Measurements from ENCODE around the gene ANKH. TPM values are rescaled to one million over a fixed set of nuclear protein-coding genes. Genes with fewer than 3 reads are reported as not detected.

The ANKH gene
- polyA plus RNA-seq, 2 of the 4 experiments (the other 2 are of a cell fraction), result 11.7 to 17.3 TPM

DNA sequence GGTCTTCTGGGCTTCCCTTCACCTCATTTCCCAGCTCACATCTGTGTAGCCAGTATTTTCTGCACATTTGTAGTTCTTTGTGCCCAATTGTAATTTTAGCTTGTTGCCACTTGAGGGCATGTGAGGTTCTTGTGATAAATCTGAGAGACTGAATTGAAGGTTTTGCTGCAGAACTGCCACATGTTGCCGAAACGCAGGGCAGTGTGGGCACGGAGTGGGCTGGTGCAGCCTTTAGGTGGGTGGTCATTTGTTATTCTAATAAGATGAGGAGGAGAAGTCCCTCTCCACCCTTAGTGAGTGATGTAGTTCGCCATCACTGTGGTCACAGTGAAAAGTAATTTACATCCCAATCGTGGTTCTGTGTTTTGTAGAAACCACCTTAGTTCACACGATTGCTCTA, 185.8 kb downstream of the ANKH start:
- ATAC-seq (peak; percentile 89 to 92), DNase-seq (ENCODE audit: low read depth in 1 of 2, low spot score in 1 of 2) (peak; percentile 56 to 62), FAIRE-seq (no peak)
- TF ChIP-seq RAD21 (conservative IDR thresholded peaks at IDR 0.05 in 1 of 2, IDR thresholded peaks at IDR 0.05 in 1 of 2), result peak; percentile 76 to 78
- TF ChIP-seq, protein P1, sequence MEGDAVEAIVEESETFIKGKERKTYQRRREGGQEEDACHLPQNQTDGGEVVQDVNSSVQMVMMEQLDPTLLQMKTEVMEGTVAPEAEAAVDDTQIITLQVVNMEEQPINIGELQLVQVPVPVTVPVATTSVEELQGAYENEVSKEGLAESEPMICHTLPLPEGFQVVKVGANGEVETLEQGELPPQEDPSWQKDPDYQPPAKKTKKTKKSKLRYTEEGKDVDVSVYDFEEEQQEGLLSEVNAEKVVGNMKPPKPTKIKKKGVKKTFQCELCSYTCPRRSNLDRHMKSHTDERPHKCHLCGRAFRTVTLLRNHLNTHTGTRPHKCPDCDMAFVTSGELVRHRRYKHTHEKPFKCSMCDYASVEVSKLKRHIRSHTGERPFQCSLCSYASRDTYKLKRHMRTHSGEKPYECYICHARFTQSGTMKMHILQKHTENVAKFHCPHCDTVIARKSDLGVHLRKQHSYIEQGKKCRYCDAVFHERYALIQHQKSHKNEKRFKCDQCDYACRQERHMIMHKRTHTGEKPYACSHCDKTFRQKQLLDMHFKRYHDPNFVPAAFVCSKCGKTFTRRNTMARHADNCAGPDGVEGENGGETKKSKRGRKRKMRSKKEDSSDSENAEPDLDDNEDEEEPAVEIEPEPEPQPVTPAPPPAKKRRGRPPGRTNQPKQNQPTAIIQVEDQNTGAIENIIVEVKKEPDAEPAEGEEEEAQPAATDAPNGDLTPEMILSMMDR (IDR thresholded peaks at IDR 0.05), result peak; percentile 73
- TF ChIP-seq SREBF2 (IDR thresholded peaks at IDR 0.05), result no peak
- no peak for TF ChIP-seq TP53 (CRISPR knock-in tag; IDR thresholded peaks at IDR 0.05)
- TF ChIP-seq, protein P2, sequence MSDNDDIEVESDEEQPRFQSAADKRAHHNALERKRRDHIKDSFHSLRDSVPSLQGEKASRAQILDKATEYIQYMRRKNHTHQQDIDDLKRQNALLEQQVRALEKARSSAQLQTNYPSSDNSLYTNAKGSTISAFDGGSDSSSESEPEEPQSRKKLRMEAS (IDR thresholded peaks at IDR 0.05), result peak; percentile 51; the same call in 1 of the 2 replicates
- TF ChIP-seq KDM5A (IDR thresholded peaks at IDR 0.05), result no peak
- peak; percentile 82 for TF ChIP-seq SMC3 (IDR thresholded peaks at IDR 0.05)
- 46% methylated on average over 6 of the region's 6 CpGs for WGBS (ENCODE audit: missing lambda C conversion rate)
- ChIA-PET POLR2A (no interaction called here), CTCF (interaction anchor here (0.6 to 6.5 kb wide), 21 partner anchors 9 to 353 kb away, joined by 3 to 41 read pairs (median 8); no protein-coding TSS in a partner anchor)
- peaks cover 9% of the 10 kb centered on the region for H3K9me3 ChIP-seq
- no peak overlapping the region for H3K27ac ChIP-seq
- H3K4me2 ChIP-seq, result 0 out of 3 replicates have a peak overlapping the region, but pooled peaks have one; percentile 22
- 0 out of 3 replicates have a peak, but pooled peaks cover 3% of the 10 kb centered on the region for H3K4me1 ChIP-seq
- no peak overlapping the region for H3K4me3 ChIP-seq

GRCh38 chr5:14684757-14685156, 186.8 kb downstream of the ANKH start:
- Histone ChIP-seq H3K27ac (no peak overlapping the region), H3K4me2 (no peak overlapping the region), H3K4me1 (0 out of 3 replicates have a peak, but pooled peaks cover 3% of the 10 kb centered on the region), H3K4me3 (no peak overlapping the region), H3K9me3 (peaks cover 3% of the 10 kb centered on the region; the same call in 1 of the 3 replicates)
- ChIA-PET POLR2A (no interaction called here), CTCF (interaction anchor here (0.6 to 6.5 kb wide), 13 partner anchors 8 to 354 kb away, joined by 3 to 41 read pairs (median 12); no protein-coding TSS in a partner anchor)
- FAIRE-seq (no peak), ATAC-seq (peak; percentile 19 to 27; a peak in 1 of 6 replicates), DNase-seq (ENCODE audit: low read depth in 1 of 2, low spot score in 1 of 2) (no peak)
- TF ChIP-seq, protein P2 (IDR thresholded peaks at IDR 0.05), result no peak
- TF ChIP-seq, protein P3, sequence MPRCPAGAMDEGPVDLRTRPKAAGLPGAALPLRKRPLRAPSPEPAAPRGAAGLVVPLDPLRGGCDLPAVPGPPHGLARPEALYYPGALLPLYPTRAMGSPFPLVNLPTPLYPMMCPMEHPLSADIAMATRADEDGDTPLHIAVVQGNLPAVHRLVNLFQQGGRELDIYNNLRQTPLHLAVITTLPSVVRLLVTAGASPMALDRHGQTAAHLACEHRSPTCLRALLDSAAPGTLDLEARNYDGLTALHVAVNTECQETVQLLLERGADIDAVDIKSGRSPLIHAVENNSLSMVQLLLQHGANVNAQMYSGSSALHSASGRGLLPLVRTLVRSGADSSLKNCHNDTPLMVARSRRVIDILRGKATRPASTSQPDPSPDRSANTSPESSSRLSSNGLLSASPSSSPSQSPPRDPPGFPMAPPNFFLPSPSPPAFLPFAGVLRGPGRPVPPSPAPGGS (IDR thresholded peaks at IDR 0.05), result no peak
- no peak for TF ChIP-seq CBX8 (IDR thresholded peaks at IDR 0.05)
- no peak for TF ChIP-seq KDM5A (IDR thresholded peaks at IDR 0.05)
- TF ChIP-seq, protein P4, sequence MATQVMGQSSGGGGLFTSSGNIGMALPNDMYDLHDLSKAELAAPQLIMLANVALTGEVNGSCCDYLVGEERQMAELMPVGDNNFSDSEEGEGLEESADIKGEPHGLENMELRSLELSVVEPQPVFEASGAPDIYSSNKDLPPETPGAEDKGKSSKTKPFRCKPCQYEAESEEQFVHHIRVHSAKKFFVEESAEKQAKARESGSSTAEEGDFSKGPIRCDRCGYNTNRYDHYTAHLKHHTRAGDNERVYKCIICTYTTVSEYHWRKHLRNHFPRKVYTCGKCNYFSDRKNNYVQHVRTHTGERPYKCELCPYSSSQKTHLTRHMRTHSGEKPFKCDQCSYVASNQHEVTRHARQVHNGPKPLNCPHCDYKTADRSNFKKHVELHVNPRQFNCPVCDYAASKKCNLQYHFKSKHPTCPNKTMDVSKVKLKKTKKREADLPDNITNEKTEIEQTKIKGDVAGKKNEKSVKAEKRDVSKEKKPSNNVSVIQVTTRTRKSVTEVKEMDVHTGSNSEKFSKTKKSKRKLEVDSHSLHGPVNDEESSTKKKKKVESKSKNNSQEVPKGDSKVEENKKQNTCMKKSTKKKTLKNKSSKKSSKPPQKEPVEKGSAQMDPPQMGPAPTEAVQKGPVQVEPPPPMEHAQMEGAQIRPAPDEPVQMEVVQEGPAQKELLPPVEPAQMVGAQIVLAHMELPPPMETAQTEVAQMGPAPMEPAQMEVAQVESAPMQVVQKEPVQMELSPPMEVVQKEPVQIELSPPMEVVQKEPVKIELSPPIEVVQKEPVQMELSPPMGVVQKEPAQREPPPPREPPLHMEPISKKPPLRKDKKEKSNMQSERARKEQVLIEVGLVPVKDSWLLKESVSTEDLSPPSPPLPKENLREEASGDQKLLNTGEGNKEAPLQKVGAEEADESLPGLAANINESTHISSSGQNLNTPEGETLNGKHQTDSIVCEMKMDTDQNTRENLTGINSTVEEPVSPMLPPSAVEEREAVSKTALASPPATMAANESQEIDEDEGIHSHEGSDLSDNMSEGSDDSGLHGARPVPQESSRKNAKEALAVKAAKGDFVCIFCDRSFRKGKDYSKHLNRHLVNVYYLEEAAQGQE (IDR thresholded peaks at IDR 0.05), result no peak
- no peak for TF ChIP-seq MAFK (IDR thresholded peaks at IDR 0.05; ENCODE audit: partially characterized antibody)
- no peak for TF ChIP-seq CHD4 (IDR thresholded peaks at IDR 0.05; ENCODE audit: borderline replicate concordance)
- TF ChIP-seq NR3C1 (IDR thresholded peaks at IDR 0.05), result no peak
- TF ChIP-seq EHF (CRISPR knock-in tag; IDR thresholded peaks at IDR 0.05), result no peak
- no peak for TF ChIP-seq HEYL (CRISPR knock-in tag; IDR thresholded peaks at IDR 0.05)
- TF ChIP-seq, protein P5, sequence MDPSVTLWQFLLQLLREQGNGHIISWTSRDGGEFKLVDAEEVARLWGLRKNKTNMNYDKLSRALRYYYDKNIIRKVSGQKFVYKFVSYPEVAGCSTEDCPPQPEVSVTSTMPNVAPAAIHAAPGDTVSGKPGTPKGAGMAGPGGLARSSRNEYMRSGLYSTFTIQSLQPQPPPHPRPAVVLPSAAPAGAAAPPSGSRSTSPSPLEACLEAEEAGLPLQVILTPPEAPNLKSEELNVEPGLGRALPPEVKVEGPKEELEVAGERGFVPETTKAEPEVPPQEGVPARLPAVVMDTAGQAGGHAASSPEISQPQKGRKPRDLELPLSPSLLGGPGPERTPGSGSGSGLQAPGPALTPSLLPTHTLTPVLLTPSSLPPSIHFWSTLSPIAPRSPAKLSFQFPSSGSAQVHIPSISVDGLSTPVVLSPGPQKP (IDR thresholded peaks at IDR 0.05; ENCODE audit: low read depth, low read length), result no peak
- TF ChIP-seq SMC3 (IDR thresholded peaks at IDR 0.05), result no peak
- no peak for TF ChIP-seq PHF8 (IDR thresholded peaks at IDR 0.05; ENCODE audit: borderline replicate concordance, low read depth)
- no peak for TF ChIP-seq CBX2 (IDR thresholded peaks at IDR 0.05; ENCODE audit: borderline replicate concordance, low read depth)
- TF ChIP-seq MYC (IDR thresholded peaks at IDR 0.05; ENCODE audit: borderline replicate concordance, low read length), result no peak
- no peak for TF ChIP-seq TFCP2L1 (CRISPR knock-in tag; IDR thresholded peaks at IDR 0.05)
- TF ChIP-seq, protein P1 (IDR thresholded peaks at IDR 0.05), result no peak
- no peak for TF ChIP-seq KDM1A (IDR thresholded peaks at IDR 0.05; ENCODE audit: low read depth)
- no peak for TF ChIP-seq HES2 (IDR thresholded peaks at IDR 0.05)
- WGBS (ENCODE audit: missing lambda C conversion rate), result 71% methylated on average over 5 of the region's 5 CpGs
